Skin of body (tissue), 2 donors: ENCODE data around the gene RTKN. TPM values are rescaled to one million over a fixed set of nuclear protein-coding genes. Genes with fewer than 3 reads are reported as not detected.
"Not testable (repeated sequence)": the region's sequence is repeated elsewhere in the genome, so short reads cannot be mapped to it uniquely, and the experiment has no call there.

Source experiments
- DNase-seq: peaks from one replicate; lab custom pipeline; 2025; lab: John Stamatoyannopoulos, UW
- total RNA-seq: library from RNA; depleted of rRNA; stranded (reverse); fragments of >200 nt; gene quantifications from one replicate; pipeline ENCODE4 v1.2.3, GENCODE V29; 2014

The RTKN gene
- total RNA-seq, 1 donor from 2014 or later: 25.7 TPM

- no peak for DNase-seq
These were observed 19.7 kb upstream of the RTKN start for GRCh38 chr2:74461187-74462053.

GRCh38 chr2:74460187-74460586, 18.4 kb upstream of the RTKN start:
- DNase-seq: not testable (repeated sequence)

- DNase-seq: not testable (repeated sequence)
These were observed 17.9 kb upstream of the RTKN start for GRCh38 chr2:74459503-74460118.

- DNase-seq: no peak
These were observed 17.2 kb upstream of the RTKN start for GRCh38 chr2:74458938-74459363.

GRCh38 chr2:74458132-74458937, 16.6 kb upstream of the RTKN start, which contains the start of gene WBP1:
Gene WBP1, plus strand, starts transcription at chr2:74458438. Its CDS starts 165 bp downstream, at chr2:74458603.
- DNase-seq: peak; percentile 100

GRCh38 chr2:74457549-74458131, 15.9 kb upstream of the RTKN start:
- no peak for DNase-seq

- no peak for DNase-seq
These were observed 15.4 kb upstream of the RTKN start for GRCh38 chr2:74457129-74457548.

- DNase-seq: peak; percentile 99
These were observed 13.1 kb upstream of the RTKN start, which contains the start of gene INO80B for GRCh38 chr2:74454654-74455511. Gene INO80B, plus strand, starts transcription at chr2:74455087. Its CDS starts 30 bp downstream, at chr2:74455117.

GRCh38 chr2:74450570-74451190, 8.9 kb upstream of the RTKN start:
- no peak for DNase-seq

- DNase-seq: no peak
These were observed 7.0 kb upstream of the RTKN start for GRCh38 chr2:74448771-74449170.

GRCh38 chr2:74447230-74447999, 5.7 kb upstream of the RTKN start:
- no peak for DNase-seq

GRCh38 chr2:74444498-74445318, 3.0 kb upstream of the RTKN start:
- no peak for DNase-seq

- not testable (repeated sequence) for DNase-seq
These were observed 953 bp upstream of the RTKN start for GRCh38 chr2:74442483-74443297.

- no peak for DNase-seq
These were observed 507 bp downstream of the RTKN start for GRCh38 chr2:74441170-74441689.

- peak; percentile 94 for DNase-seq
These were observed 1.2 kb downstream of the RTKN start for GRCh38 chr2:74440378-74441169.

GRCh38 chr2:74439803-74440377, 1.8 kb downstream of the RTKN start:
- DNase-seq: peak; percentile 48
